GM12878 (cell line): ENCODE measurements around the gene NPAS3.

Experiments
- EZH2 ChIP-seq: IDR thresholded peaks from 2 replicates; pipeline ENCODE4 v1.6.1; 2012; ENCODE audit warnings: low read depth, mild to moderate bottlenecking, control low read depth, inconsistent platforms, low read length, borderline replicate concordance; ENCODE audit not compliant: control insufficient read depth
- RAD21 ChIP-seq: IDR thresholded peaks from 2 replicates; pipeline ENCODE4 v1.6.1; 2011; ENCODE audit warnings: mild to moderate bottlenecking, low read depth, low read length, moderate library complexity; ENCODE audit not compliant: insufficient read depth
- TCF12 ChIP-seq: IDR thresholded peaks from 2 replicates; pipeline ENCODE4 v1.6.1; 2011; ENCODE audit warnings: low read depth, mild to moderate bottlenecking, low read length
- TF ChIP-seq, protein P1 (sequence below): IDR thresholded peaks from 2 replicates; pipeline ENCODE4 v1.6.1; 2012; ENCODE audit warnings: mild to moderate bottlenecking, low read depth, low read length
- TF ChIP-seq, protein P2 (sequence below): fragments of 450-650 bp; IDR thresholded peaks from 2 replicates; pipeline ENCODE4 v1.6.1; 2016; ENCODE audit warnings: mild to moderate bottlenecking

DNA sequence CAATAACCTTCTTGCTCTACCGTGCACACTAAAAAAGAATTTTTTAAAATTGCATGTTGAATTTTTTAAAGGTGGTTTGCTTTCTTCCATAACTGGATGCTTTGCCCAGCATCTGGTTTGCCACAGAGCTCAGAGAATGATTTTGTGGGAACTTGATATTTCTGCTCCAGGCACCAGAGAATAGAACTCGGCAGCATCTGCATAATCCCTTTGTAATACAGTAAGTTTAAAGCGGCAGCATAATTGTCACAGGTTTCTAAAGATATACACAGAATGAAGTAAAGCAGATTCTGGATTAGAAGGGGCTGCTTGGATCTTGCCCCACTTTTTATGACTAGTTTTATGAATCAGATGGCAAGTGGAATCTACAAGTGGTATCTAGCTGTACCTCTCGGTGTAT, 352.0 kb downstream of the NPAS3 start:
- no peak for TF ChIP-seq EZH2
- TF ChIP-seq TCF12, result no peak
- TF ChIP-seq, protein P1, sequence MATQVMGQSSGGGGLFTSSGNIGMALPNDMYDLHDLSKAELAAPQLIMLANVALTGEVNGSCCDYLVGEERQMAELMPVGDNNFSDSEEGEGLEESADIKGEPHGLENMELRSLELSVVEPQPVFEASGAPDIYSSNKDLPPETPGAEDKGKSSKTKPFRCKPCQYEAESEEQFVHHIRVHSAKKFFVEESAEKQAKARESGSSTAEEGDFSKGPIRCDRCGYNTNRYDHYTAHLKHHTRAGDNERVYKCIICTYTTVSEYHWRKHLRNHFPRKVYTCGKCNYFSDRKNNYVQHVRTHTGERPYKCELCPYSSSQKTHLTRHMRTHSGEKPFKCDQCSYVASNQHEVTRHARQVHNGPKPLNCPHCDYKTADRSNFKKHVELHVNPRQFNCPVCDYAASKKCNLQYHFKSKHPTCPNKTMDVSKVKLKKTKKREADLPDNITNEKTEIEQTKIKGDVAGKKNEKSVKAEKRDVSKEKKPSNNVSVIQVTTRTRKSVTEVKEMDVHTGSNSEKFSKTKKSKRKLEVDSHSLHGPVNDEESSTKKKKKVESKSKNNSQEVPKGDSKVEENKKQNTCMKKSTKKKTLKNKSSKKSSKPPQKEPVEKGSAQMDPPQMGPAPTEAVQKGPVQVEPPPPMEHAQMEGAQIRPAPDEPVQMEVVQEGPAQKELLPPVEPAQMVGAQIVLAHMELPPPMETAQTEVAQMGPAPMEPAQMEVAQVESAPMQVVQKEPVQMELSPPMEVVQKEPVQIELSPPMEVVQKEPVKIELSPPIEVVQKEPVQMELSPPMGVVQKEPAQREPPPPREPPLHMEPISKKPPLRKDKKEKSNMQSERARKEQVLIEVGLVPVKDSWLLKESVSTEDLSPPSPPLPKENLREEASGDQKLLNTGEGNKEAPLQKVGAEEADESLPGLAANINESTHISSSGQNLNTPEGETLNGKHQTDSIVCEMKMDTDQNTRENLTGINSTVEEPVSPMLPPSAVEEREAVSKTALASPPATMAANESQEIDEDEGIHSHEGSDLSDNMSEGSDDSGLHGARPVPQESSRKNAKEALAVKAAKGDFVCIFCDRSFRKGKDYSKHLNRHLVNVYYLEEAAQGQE, result no peak
- TF ChIP-seq, protein P2, sequence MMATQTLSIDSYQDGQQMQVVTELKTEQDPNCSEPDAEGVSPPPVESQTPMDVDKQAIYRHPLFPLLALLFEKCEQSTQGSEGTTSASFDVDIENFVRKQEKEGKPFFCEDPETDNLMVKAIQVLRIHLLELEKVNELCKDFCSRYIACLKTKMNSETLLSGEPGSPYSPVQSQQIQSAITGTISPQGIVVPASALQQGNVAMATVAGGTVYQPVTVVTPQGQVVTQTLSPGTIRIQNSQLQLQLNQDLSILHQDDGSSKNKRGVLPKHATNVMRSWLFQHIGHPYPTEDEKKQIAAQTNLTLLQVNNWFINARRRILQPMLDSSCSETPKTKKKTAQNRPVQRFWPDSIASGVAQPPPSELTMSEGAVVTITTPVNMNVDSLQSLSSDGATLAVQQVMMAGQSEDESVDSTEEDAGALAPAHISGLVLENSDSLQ, result no peak
- no peak for TF ChIP-seq RAD21
